ENCODE results near the gene OR7A17.

OR7A17 gene

GRCh38 chr19:14886032-14886431, at the start of gene OR7A17:
OR7A17 (minus strand) TSS chr19:14886132; CDS start chr19:14881355, 4,777 bp downstream.
- DNase-seq (ENCODE audit: low spot score) = no peak

DNA sequence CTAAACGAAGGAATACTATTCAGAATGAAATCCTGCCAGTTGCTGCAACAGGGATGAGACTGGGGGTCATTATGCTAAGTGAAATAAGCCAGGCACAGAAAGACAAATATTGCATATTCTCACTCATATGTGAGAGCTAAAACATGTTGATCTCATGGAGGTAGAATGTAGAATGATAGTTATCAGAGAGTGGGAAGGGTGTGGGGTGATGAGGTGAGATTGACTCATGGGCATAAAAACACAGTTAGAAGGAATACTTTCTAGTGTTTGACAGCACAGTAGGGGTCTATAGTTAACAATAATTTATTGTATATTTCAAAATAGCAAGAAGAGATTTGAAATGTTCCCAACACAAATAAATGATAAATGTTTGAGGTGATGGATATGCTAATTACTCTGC, 47.6 kb upstream of the OR7A17 start:
- no peak for DNase-seq (ENCODE audit: low spot score)

DNA sequence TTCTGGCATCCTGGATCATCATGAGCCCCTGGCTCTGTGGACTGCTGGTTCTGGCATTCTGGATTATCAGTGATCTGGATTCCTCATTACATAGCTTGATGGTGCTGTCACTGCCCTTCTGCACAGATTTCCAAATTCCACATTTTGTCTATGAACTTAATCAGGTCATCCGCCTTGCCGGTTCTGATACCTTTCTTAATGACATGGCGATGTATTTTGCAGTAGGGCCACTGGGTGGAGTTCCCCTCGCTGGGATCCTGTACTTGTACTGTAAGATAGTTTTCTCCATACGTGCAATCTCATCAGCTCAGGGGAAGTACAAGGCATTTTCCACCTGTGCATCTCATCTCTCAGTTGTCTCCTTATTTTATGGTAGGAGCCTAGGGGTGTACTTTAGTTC, 30.9 kb upstream of the OR7A17 start:
- DNase-seq (ENCODE audit: low spot score) = no peak

GRCh38 chr19:14915116-14915515, 29.2 kb upstream of the OR7A17 start:
- DNase-seq (ENCODE audit: low spot score) = no peak

GRCh38 chr19:14906711-14907110, 20.8 kb upstream of the OR7A17 start:
- DNase-seq (ENCODE audit: low spot score) = no peak

DNA sequence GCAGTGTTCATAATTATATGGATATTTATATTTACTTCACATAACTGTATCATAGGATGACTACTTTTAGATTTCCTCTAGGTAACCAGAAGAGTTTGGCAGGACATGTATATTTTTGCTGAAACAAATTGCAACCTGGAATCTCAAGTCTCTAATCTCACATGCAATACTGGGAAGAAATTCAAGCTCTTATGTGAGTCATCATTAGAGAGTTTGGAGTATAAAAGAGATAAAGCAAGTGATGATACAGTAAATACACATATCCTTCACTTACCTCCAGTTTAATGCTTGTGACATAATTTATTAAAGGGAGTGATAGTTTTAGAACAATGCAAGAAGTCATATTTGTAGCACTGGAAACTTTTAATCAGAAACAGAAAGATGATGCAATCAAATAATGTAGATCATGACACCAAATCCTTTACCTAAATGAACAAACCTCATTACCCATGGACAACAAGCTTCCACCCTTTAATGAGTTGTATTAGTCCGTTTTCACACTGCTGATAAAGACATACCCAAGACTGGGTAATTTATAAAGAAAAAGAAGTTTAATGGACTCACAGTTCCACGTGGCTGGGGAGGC, 15.8 kb upstream of the OR7A17 start:
- no peak for DNase-seq (ENCODE audit: low spot score)

GRCh38 chr19:14890643-14891379, 4.9 kb upstream of the OR7A17 start:
- no peak for DNase-seq (ENCODE audit: low spot score)

DNA sequence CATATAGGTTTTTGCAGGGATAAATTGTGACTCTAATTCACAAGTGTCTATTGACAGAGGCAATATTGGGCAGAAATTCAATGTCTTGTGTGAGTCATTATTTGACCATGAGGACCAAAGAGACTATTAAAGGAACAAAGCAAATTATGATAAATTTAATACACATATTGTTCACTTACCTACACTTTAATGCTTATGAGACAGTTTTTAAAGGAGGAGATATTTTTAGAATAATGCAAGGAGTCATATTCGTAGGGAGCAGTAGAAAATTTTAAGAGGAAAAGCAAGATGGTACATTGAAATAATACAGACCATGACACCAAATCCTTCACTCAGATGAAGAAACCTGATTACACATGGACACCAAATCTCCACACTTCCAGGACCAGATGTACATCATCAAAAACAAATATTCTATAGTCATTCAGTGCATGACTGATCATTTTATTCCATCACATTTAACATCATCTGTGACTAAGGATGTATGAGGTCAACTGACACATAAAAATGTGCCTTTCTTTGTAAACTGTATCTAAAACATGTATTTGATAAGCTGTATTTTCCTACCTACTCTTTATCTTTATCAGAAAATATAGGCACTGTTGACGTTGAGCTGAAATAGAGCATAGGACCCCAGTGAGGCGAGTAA, 4.2 kb upstream of the OR7A17 start:
- DNase-seq (ENCODE audit: low spot score) = no peak

- DNase-seq (ENCODE audit: low spot score) = peak; percentile 14
These were observed 14.2 kb downstream of the OR7A17 start for GRCh38 chr19:14871619-14872230.

GRCh38 chr19:14868497-14868896, 17.4 kb downstream of the OR7A17 start:
- no peak for DNase-seq (ENCODE audit: low spot score)

- DNase-seq (ENCODE audit: low spot score) = no peak
These were observed 37.1 kb downstream of the OR7A17 start, which contains the start of gene OR7A10 for GRCh38 chr19:14848822-14849221. OR7A10 (minus strand) TSS chr19:14848922; CDS start chr19:14841877, 7,045 bp downstream.

- no peak for DNase-seq (ENCODE audit: low spot score)
These were observed 42.4 kb downstream of the OR7A17 start for GRCh38 chr19:14843578-14843977.

DNA sequence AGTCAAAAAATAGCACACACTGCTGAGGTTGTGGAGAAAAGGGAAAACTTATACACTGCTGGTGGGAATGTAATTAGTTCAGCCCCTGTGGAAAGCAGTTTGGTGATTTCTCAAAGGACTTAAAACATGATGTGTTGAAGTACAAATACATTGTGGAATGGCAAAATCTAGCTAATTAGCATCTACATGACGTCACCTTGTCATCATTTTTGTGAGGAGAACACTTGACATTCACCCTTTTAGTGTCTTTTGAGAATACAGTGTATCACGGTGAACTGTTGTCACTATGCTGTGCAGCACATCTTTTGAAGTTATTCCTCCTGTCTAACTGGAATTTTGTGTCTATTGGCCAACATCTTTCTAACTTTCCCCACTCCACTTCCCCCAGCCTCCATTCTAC, 42.8 kb downstream of the OR7A17 start:
- DNase-seq (ENCODE audit: low spot score) = no peak

- DNase-seq (ENCODE audit: low spot score) = no peak
These were observed 45.7 kb downstream of the OR7A17 start for GRCh38 chr19:14840206-14840605.

DNA sequence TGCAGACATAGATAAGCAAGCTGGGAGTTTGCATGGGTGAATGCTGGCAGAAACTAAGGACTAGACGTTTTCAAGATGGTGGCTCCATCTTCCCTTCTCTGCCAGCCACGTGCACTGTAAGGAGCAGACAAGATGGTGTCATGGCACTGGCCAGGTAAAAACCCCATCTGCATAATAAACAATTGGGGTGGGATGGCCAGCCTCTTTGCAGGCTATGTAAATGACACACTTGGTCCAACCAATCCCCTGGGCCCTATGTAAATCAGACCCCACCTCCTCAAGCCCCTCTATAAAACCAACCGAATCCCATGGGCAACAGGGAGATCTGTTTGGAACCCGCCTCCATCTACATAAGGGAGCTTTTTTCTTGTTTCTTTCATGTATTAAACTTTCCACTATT, 48.5 kb downstream of the OR7A17 start:
- no peak for DNase-seq (ENCODE audit: low spot score)

DNA sequence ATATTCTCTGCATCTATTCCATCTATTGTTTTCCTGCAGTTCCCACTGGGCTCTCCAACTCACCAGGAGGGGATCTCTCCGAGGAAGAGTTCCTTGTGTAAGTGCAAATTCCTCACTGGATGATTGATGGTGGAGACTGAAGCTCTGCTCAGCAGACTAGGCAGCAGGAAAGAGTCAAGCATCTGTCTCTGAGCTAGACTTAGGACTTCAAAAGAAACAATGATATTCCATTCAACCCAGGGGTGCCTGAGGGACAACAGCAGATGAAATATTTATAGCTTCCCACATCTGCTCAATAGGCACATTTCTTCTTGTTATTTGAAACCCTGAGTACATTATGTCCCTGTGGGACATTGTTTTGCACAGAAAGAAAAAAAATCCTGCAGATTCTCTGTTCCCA, 50.9 kb downstream of the OR7A17 start, which contains the start of the genes OR7A5 and OR7C1:
OR7A5 (minus strand) TSS at position 175 of the 400 bp plus-strand sequence. CDS start 6,944 bp downstream, outside the sequence.
OR7C1 (minus strand) TSS at position 175 of the 400 bp plus-strand sequence. CDS start 35,049 bp downstream, outside the sequence.
- DNase-seq (ENCODE audit: low spot score) = no peak

GRCh38 chr19:14830702-14831101, 55.2 kb downstream of the OR7A17 start:
- DNase-seq (ENCODE audit: low spot score) = no peak
